B cell (primary cell): ENCODE results near the gene ZNF618.

ENCODE experiments used
- CTCF ChIP-seq: fragments of 200-600 bp; IDR thresholded peaks from one replicate; pipeline ENCODE4 v1.8.0; 2022; ENCODE audit warnings: antibody characterized with exemption, mild to moderate bottlenecking
- EZH2 ChIP-seq: IDR thresholded peaks from 2 replicates; pipeline ENCODE4 v1.6.1; 2012; ENCODE audit warnings: borderline replicate concordance, low read depth, mild to moderate bottlenecking, moderate library complexity, low read length; ENCODE audit not compliant: insufficient read depth, poor library complexity, severe bottlenecking

DNA sequence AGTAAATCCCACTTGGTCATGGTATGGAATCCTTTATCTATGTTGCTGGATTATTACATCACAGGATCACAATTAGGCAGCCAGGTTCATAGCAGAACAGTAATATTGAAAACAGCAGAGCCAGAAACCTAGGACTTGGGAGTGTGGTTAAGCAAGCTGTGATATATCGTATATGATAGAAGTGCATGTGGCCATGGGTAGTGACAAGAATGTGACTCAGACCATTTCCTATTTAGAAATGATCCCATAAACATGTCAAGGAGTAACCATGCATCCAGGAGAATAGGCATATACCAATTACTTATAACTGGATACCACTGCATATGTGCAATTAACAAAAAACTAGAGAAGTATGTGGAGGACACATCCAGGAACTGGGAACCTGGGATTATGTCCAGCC is 170.8 kb downstream of the ZNF618 start:
- TF ChIP-seq CTCF = no peak
- no peak for TF ChIP-seq EZH2
